HepG2 (cell line): ENCODE measurements around the gene RNF208. TPM values are rescaled to one million over a fixed set of nuclear protein-coding genes. Genes with fewer than 3 reads are reported as not detected.
A peak's percentile ranks its signal among the peaks of the same experiment; 100 is the strongest.

ENCODE experiments used
- AGO1 ChIP-seq: fragments of 200-400 bp; formaldehyde crosslinking; IDR thresholded peaks from 2 replicates; pipeline ENCODE4 v1.6.1; 2017; ENCODE audit warnings: mild to moderate bottlenecking, low read depth, low read length, moderate library complexity; ENCODE audit not compliant: poor library complexity, severe bottlenecking
- AGO2 ChIP-seq: fragments of 200-400 bp; formaldehyde crosslinking; optimal IDR thresholded peaks from 2 replicates; pipeline ENCODE3; 2017; ENCODE audit warnings: mild to moderate bottlenecking, low read depth, low read length, moderate library complexity
- CBFB ChIP-seq: sonication (generic); formaldehyde crosslinking; IDR thresholded peaks from 2 replicates; pipeline ENCODE4 v1.4.0; 2020; ENCODE audit warnings: missing genetic modification reagents
- DR1 ChIP-seq: sonication (generic); formaldehyde crosslinking; IDR thresholded peaks from 2 replicates; pipeline ENCODE4 v1.8.0; 2021; ENCODE audit warnings: mild to moderate bottlenecking, missing genetic modification reagents, inconsistent platforms
- HNRNPL ChIP-seq: fragments of 200-400 bp; formaldehyde crosslinking; IDR thresholded peaks from 2 replicates; pipeline ENCODE4 v1.6.1; 2017; ENCODE audit warnings: mild to moderate bottlenecking, low read depth, low read length
- MTA1 ChIP-seq: sonication (generic); formaldehyde crosslinking; IDR thresholded peaks from 2 replicates; pipeline ENCODE4 v1.4.0; 2020; ENCODE audit warnings: missing genetic modification reagents, mild to moderate bottlenecking, borderline replicate concordance
- NFE2L1 ChIP-seq: sonication (generic); formaldehyde crosslinking; IDR thresholded peaks from 2 replicates; pipeline ENCODE4 v1.4.0; 2020; ENCODE audit warnings: missing genetic modification reagents, mild to moderate bottlenecking, borderline replicate concordance
- PCBP1 ChIP-seq: fragments of 200-400 bp; formaldehyde crosslinking; IDR thresholded peaks from 2 replicates; pipeline ENCODE4 v1.6.1; 2017; ENCODE audit warnings: mild to moderate bottlenecking, low read depth, low read length, borderline replicate concordance
- RBFOX2 ChIP-seq: fragments of 200-400 bp; formaldehyde crosslinking; IDR thresholded peaks from 2 replicates; pipeline ENCODE4 v1.6.1; 2017; ENCODE audit warnings: low read depth, mild to moderate bottlenecking, low read length
- ZNF253 ChIP-seq: sonication (generic); formaldehyde crosslinking; IDR thresholded peaks from 2 replicates; pipeline ENCODE4 v1.8.0; 2022; ENCODE audit warnings: mild to moderate bottlenecking, missing genetic modification reagents, borderline replicate concordance
- ZNF430 ChIP-seq: sonication (generic); formaldehyde crosslinking; IDR thresholded peaks from 2 replicates; pipeline ENCODE4 v1.9.0; 2021; ENCODE audit warnings: mild to moderate bottlenecking, missing genetic modification reagents
- ZNF614 ChIP-seq: IDR thresholded peaks from 2 replicates; pipeline ENCODE4 v1.6.1; 2018; ENCODE audit warnings: missing biosample characterization, missing genetic modification reagents, inconsistent platforms, borderline replicate concordance
- ZNF703 ChIP-seq: sonication (generic); formaldehyde crosslinking; IDR thresholded peaks from 2 replicates; pipeline ENCODE4 v1.5.1; 2020; ENCODE audit warnings: missing genetic modification reagents, mild to moderate bottlenecking, moderate library complexity, borderline replicate concordance
- polyA plus RNA-seq, 8 experiments: library from polyadenylated mRNA; depleted of rRNA in 3 of 8; stranded (reverse) in 7 of 8; unstranded in 1 of 8; fragments of >200 nt; fragmentation: Illumina TruSeq in 4 of 8; extraction: Trizol in 4 of 8; gene quantifications; 2 replicates each; pipeline versions ENCODE4 v1.2.1 to v1.2.3, GENCODE V29; 2011 to 2016; ENCODE audit warnings: low read depth in 4 of 8, missing spikeins in 1 of 8, mixed read lengths in 1 of 8; ENCODE audit not compliant: insufficient read depth in 1 of 8
- total RNA-seq, 5 experiments: library from RNA; depleted of rRNA; stranded (reverse); fragments of >200 nt; fragmentation: Illumina TruSeq; extraction: Trizol; gene quantifications; 2 replicates each; pipeline ENCODE4 v1.2.3, GENCODE V29; 2016; ENCODE audit warnings: low read depth in 1 of 5
- TF ChIP-seq, protein P1 (sequence below): sonication (generic); formaldehyde crosslinking; IDR thresholded peaks from 2 replicates; pipeline ENCODE4 v1.5.1; 2020; ENCODE audit warnings: mild to moderate bottlenecking, missing genetic modification reagents, moderate library complexity
- TF ChIP-seq, protein P2 (sequence below): sonication (generic); formaldehyde crosslinking; IDR thresholded peaks from 2 replicates; pipeline ENCODE4 v1.4.0; 2020; ENCODE audit warnings: missing genetic modification reagents
- TF ChIP-seq, protein P3 (sequence below): conservative IDR thresholded peaks from 2 replicates; pipeline ENCODE4 v1.6.1; 2018; ENCODE audit warnings: missing genetic modification reagents
- TF ChIP-seq, protein P4 (sequence below): sonication (generic); formaldehyde crosslinking; IDR thresholded peaks from 2 replicates; pipeline ENCODE4 v1.4.0; 2020; ENCODE audit warnings: missing genetic modification reagents, mild to moderate bottlenecking, borderline replicate concordance
- TF ChIP-seq, protein P5 (sequence below): sonication (generic); IDR thresholded peaks from 2 replicates; pipeline ENCODE4 v1.6.1; 2016; ENCODE audit warnings: low read depth, borderline replicate concordance

Gene RNF208
- total and polyA plus RNA-seq, 2 of the 13 experiments (the other 11 are each of a cell fraction or from before 2014, with no cell fraction given), result 1.6 to 2.1 TPM

DNA sequence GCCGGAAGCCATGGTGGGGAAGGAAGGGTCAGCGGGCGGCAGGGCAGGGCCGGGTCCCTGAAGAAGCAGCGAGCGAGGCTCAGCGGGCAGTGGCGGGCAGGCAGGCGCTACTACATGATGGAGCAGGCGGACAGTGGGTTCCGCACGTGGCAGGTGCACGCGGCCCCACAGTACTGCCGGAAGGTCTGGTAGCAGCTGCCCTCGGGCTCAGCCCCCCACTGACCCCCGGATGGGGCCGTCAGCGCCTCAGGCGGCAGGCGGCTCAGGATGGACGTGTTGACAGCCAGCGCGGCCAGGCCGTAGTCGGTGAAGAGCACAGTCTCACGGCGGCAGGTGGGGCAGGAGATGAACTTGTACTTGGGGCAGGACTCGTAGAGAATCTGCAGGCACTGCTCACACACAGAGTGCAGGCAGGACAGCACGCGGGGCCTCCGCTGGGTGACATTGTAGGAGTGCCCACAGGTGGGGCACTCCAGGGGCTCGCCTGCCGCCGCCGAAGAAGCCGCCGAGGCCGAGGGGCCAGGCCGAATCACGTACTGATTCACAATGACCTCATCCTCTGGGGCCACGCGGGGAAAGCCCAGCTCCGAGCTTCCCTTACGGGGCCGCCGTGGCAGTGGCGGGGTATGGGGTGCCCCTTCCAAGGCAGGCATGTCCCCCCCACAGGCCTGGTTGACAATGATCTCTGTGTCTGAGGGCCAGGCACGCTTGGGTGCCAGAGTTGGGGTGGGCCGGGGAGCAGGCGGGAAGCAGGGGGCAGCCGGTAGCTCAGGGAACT lies 1.5 kb downstream of the RNF208 start (continued):
- TF ChIP-seq, protein P1, sequence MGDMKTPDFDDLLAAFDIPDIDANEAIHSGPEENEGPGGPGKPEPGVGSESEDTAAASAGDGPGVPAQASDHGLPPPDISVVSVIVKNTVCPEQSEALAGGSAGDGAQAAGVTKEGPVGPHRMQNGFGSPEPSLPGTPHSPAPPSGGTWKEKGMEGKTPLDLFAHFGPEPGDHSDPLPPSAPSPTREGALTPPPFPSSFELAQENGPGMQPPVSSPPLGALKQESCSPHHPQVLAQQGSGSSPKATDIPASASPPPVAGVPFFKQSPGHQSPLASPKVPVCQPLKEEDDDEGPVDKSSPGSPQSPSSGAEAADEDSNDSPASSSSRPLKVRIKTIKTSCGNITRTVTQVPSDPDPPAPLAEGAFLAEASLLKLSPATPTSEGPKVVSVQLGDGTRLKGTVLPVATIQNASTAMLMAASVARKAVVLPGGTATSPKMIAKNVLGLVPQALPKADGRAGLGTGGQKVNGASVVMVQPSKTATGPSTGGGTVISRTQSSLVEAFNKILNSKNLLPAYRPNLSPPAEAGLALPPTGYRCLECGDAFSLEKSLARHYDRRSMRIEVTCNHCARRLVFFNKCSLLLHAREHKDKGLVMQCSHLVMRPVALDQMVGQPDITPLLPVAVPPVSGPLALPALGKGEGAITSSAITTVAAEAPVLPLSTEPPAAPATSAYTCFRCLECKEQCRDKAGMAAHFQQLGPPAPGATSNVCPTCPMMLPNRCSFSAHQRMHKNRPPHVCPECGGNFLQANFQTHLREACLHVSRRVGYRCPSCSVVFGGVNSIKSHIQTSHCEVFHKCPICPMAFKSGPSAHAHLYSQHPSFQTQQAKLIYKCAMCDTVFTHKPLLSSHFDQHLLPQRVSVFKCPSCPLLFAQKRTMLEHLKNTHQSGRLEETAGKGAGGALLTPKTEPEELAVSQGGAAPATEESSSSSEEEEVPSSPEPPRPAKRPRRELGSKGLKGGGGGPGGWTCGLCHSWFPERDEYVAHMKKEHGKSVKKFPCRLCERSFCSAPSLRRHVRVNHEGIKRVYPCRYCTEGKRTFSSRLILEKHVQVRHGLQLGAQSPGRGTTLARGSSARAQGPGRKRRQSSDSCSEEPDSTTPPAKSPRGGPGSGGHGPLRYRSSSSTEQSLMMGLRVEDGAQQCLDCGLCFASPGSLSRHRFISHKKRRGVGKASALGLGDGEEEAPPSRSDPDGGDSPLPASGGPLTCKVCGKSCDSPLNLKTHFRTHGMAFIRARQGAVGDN (CRISPR knock-in tag), result peak; percentile 33; the same call in 1 of the 2 replicates
- TF ChIP-seq ZNF253 (no peak), DR1 (CRISPR knock-in tag) (no peak), ZNF703 (CRISPR knock-in tag) (0 out of 2 replicates have a peak, but pooled peaks have one; percentile 30), ZNF614 (no peak), NFE2L1 (CRISPR knock-in tag) (no peak), CBFB (CRISPR knock-in tag) (no peak), ZNF430 (CRISPR knock-in tag) (no peak), AGO1 (peak; percentile 68), AGO2 (peak; percentile 54), RBFOX2 (peak; percentile 57), MTA1 (CRISPR knock-in tag) (0 out of 2 replicates have a peak, but pooled peaks have one; percentile 23), HNRNPL (0 out of 2 replicates have a peak, but pooled peaks have one; percentile 31), PCBP1 (0 out of 2 replicates have a peak, but pooled peaks have one; percentile 24)
- TF ChIP-seq, protein P2, sequence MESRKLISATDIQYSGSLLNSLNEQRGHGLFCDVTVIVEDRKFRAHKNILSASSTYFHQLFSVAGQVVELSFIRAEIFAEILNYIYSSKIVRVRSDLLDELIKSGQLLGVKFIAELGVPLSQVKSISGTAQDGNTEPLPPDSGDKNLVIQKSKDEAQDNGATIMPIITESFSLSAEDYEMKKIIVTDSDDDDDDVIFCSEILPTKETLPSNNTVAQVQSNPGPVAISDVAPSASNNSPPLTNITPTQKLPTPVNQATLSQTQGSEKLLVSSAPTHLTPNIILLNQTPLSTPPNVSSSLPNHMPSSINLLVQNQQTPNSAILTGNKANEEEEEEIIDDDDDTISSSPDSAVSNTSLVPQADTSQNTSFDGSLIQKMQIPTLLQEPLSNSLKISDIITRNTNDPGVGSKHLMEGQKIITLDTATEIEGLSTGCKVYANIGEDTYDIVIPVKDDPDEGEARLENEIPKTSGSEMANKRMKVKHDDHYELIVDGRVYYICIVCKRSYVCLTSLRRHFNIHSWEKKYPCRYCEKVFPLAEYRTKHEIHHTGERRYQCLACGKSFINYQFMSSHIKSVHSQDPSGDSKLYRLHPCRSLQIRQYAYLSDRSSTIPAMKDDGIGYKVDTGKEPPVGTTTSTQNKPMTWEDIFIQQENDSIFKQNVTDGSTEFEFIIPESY (CRISPR knock-in tag), result peak; percentile 53
- TF ChIP-seq, protein P3, sequence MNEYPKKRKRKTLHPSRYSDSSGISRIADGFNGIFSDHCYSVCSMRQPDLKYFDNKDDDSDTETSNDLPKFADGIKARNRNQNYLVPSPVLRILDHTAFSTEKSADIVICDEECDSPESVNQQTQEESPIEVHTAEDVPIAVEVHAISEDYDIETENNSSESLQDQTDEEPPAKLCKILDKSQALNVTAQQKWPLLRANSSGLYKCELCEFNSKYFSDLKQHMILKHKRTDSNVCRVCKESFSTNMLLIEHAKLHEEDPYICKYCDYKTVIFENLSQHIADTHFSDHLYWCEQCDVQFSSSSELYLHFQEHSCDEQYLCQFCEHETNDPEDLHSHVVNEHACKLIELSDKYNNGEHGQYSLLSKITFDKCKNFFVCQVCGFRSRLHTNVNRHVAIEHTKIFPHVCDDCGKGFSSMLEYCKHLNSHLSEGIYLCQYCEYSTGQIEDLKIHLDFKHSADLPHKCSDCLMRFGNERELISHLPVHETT (CRISPR knock-in tag), result no peak
- TF ChIP-seq, protein P4, sequence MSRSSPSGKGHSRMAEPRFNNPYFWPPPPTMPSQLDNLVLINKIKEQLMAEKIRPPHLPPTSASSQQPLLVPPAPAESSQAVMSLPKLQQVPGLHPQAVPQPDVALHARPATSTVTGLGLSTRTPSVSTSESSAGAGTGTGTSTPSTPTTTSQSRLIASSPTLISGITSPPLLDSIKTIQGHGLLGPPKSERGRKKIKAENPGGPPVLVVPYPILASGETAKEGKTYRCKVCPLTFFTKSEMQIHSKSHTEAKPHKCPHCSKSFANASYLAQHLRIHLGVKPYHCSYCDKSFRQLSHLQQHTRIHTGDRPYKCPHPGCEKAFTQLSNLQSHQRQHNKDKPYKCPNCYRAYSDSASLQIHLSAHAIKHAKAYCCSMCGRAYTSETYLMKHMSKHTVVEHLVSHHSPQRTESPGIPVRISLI (CRISPR knock-in tag), result no peak
- TF ChIP-seq, protein P5, sequence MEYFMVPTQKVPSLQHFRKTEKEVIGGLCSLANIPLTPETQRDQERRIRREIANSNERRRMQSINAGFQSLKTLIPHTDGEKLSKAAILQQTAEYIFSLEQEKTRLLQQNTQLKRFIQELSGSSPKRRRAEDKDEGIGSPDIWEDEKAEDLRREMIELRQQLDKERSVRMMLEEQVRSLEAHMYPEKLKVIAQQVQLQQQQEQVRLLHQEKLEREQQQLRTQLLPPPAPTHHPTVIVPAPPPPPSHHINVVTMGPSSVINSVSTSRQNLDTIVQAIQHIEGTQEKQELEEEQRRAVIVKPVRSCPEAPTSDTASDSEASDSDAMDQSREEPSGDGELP, result no peak
